ENCODE measurements around the gene OTUB1.

Gene OTUB1

GRCh38 chr11:64019106-64020037, 33.1 kb downstream of the OTUB1 start:
- Mint-ChIP-seq H3K27ac (no peak overlapping the region), H3K36me3 (ENCODE audit: low read depth) (no peaks in the 10 kb centered on the region), H3K4me3 (no peak overlapping the region), H3K4me1 (ENCODE audit: low read depth) (no peaks in the 10 kb centered on the region), H3K27me3 (ENCODE audit: low read depth) (no peaks in the 10 kb centered on the region), H3K9me3 (no peaks in the 10 kb centered on the region)

- Mint-ChIP-seq H3K36me3 (ENCODE audit: low read depth) (no peaks in the 10 kb centered on the region), H3K9me3 (no peaks in the 10 kb centered on the region), H3K4me1 (ENCODE audit: low read depth) (no peaks in the 10 kb centered on the region), H3K27ac (no peak overlapping the region), H3K4me3 (no peak overlapping the region), H3K27me3 (ENCODE audit: low read depth) (no peaks in the 10 kb centered on the region)
Measured at GRCh38 chr11:64020976-64021756, 34.9 kb downstream of the OTUB1 start.

- no peaks in the 10 kb centered on the region for H3K36me3 Mint-ChIP-seq (ENCODE audit: low read depth)
- no peaks in the 10 kb centered on the region for H3K4me1 Mint-ChIP-seq (ENCODE audit: low read depth)
- H3K27me3 Mint-ChIP-seq (ENCODE audit: low read depth), result peaks cover under 1% of the 10 kb centered on the region
- no peaks in the 10 kb centered on the region for H3K9me3 Mint-ChIP-seq
- no peak overlapping the region for H3K4me3 Mint-ChIP-seq
- H3K27ac Mint-ChIP-seq, result no peak overlapping the region
Measured at GRCh38 chr11:64021757-64022093, 35.5 kb downstream of the OTUB1 start.

- Mint-ChIP-seq H3K4me3 (no peak overlapping the region), H3K4me1 (ENCODE audit: low read depth) (no peaks in the 10 kb centered on the region), H3K27me3 (ENCODE audit: low read depth) (peaks cover 5% of the 10 kb centered on the region), H3K36me3 (ENCODE audit: low read depth) (no peaks in the 10 kb centered on the region), H3K27ac (no peak overlapping the region), H3K9me3 (no peaks in the 10 kb centered on the region)
Measured at GRCh38 chr11:64022125-64022784, 36.0 kb downstream of the OTUB1 start.

- Mint-ChIP-seq H3K36me3 (ENCODE audit: low read depth) (no peaks in the 10 kb centered on the region), H3K4me1 (ENCODE audit: low read depth) (no peaks in the 10 kb centered on the region), H3K4me3 (no peak overlapping the region)
Measured at GRCh38 chr11:64023712-64024710, 37.8 kb downstream of the OTUB1 start.

GRCh38 chr11:64025205-64025604, 39.0 kb downstream of the OTUB1 start:
- no peak overlapping the region for H3K4me3 Mint-ChIP-seq
- H3K4me1 Mint-ChIP-seq (ENCODE audit: low read depth), result no peaks in the 10 kb centered on the region
- peaks cover 6% of the 10 kb centered on the region for H3K27me3 Mint-ChIP-seq (ENCODE audit: low read depth)
- H3K9me3 Mint-ChIP-seq, result no peaks in the 10 kb centered on the region
- H3K27ac Mint-ChIP-seq, result no peak overlapping the region
- H3K36me3 Mint-ChIP-seq (ENCODE audit: low read depth), result no peaks in the 10 kb centered on the region

More at GRCh38 chr11:64023712-64024710, 37.8 kb downstream of the OTUB1 start:
- peaks cover 5% of the 10 kb centered on the region for H3K27me3 Mint-ChIP-seq (ENCODE audit: low read depth)
- no peak overlapping the region for H3K27ac Mint-ChIP-seq
- no peaks in the 10 kb centered on the region for H3K9me3 Mint-ChIP-seq

- Mint-ChIP-seq H3K36me3 (ENCODE audit: low read depth) (no peaks in the 10 kb centered on the region), H3K27me3 (ENCODE audit: low read depth) (peaks cover 10% of the 10 kb centered on the region), H3K4me3 (no peak overlapping the region)
Measured at GRCh38 chr11:64026575-64027205, 40.5 kb downstream of the OTUB1 start.

GRCh38 chr11:64027651-64028397, 41.6 kb downstream of the OTUB1 start:
- Mint-ChIP-seq H3K27ac (no peak overlapping the region), H3K36me3 (ENCODE audit: low read depth) (no peaks in the 10 kb centered on the region), H3K9me3 (no peaks in the 10 kb centered on the region), H3K4me1 (ENCODE audit: low read depth) (no peaks in the 10 kb centered on the region), H3K27me3 (ENCODE audit: low read depth) (peaks cover 13% of the 10 kb centered on the region), H3K4me3 (no peak overlapping the region)

More at GRCh38 chr11:64026575-64027205, 40.5 kb downstream of the OTUB1 start:
- Mint-ChIP-seq H3K4me1 (ENCODE audit: low read depth) (no peaks in the 10 kb centered on the region), H3K27ac (no peak overlapping the region), H3K9me3 (no peaks in the 10 kb centered on the region)

- H3K9me3 Mint-ChIP-seq, result no peaks in the 10 kb centered on the region
- H3K36me3 Mint-ChIP-seq (ENCODE audit: low read depth), result no peaks in the 10 kb centered on the region
- no peak overlapping the region for H3K4me3 Mint-ChIP-seq
- peaks cover 15% of the 10 kb centered on the region for H3K27me3 Mint-ChIP-seq (ENCODE audit: low read depth)
- H3K27ac Mint-ChIP-seq, result no peak overlapping the region
- H3K4me1 Mint-ChIP-seq (ENCODE audit: low read depth), result no peaks in the 10 kb centered on the region
Measured at GRCh38 chr11:64028398-64029115, 42.3 kb downstream of the OTUB1 start.

GRCh38 chr11:64029773-64030172, 43.5 kb downstream of the OTUB1 start:
- Mint-ChIP-seq H3K27me3 (ENCODE audit: low read depth) (peaks cover 26% of the 10 kb centered on the region), H3K9me3 (no peaks in the 10 kb centered on the region), H3K4me3 (no peak overlapping the region), H3K27ac (no peak overlapping the region), H3K4me1 (ENCODE audit: low read depth) (no peaks in the 10 kb centered on the region), H3K36me3 (ENCODE audit: low read depth) (no peaks in the 10 kb centered on the region)

GRCh38 chr11:64031001-64031400, 44.8 kb downstream of the OTUB1 start:
- no peaks in the 10 kb centered on the region for H3K36me3 Mint-ChIP-seq (ENCODE audit: low read depth)
- no peaks in the 10 kb centered on the region for H3K9me3 Mint-ChIP-seq
- H3K4me1 Mint-ChIP-seq (ENCODE audit: low read depth), result peaks cover 3% of the 10 kb centered on the region
- H3K27me3 Mint-ChIP-seq (ENCODE audit: low read depth), result peaks cover 32% of the 10 kb centered on the region
- H3K4me3 Mint-ChIP-seq, result no peak overlapping the region
- no peak overlapping the region for H3K27ac Mint-ChIP-seq

- peaks cover 31% of the 10 kb centered on the region for H3K27me3 Mint-ChIP-seq (ENCODE audit: low read depth)
- H3K4me1 Mint-ChIP-seq (ENCODE audit: low read depth), result peaks cover 3% of the 10 kb centered on the region
- no peak overlapping the region for H3K4me3 Mint-ChIP-seq
- H3K9me3 Mint-ChIP-seq, result no peaks in the 10 kb centered on the region
- H3K36me3 Mint-ChIP-seq (ENCODE audit: low read depth), result no peaks in the 10 kb centered on the region
- H3K27ac Mint-ChIP-seq, result no peak overlapping the region
Measured at GRCh38 chr11:64032050-64032449, 45.8 kb downstream of the OTUB1 start.
